Ovary (tissue), 3 donors: ENCODE measurements around the gene RDH16.

Source experiments
- CTCF ChIP-seq, 3 donors: fragments of 450-650 bp in 2 of 3; fragments of 200-600 bp in 1 of 3; IDR thresholded peaks; one replicate each; pipeline versions ENCODE4 v1.5.1 to v1.8.0; 2016 to 2022; ENCODE audit warnings: antibody characterized with exemption in 3 of 3, mild to moderate bottlenecking in 1 of 3
- EP300 ChIP-seq: sonication (generic); formaldehyde crosslinking; IDR thresholded peaks from one replicate; pipeline ENCODE4 v1.6.1; 2017; ENCODE audit warnings: antibody characterized with exemption
- donor health status: DM: no; HTN: no; CAD: no.

- TF ChIP-seq CTCF (IDR thresholded peaks at IDR 0.05), result no peak
- no peak for TF ChIP-seq EP300
These were observed 41.0 kb downstream of the RDH16 start for GRCh38 chr12:56916296-56916995.
